ENCODE measurements around the gene GJE1. TPM values are rescaled to one million over a fixed set of nuclear protein-coding genes. Genes with fewer than 3 reads are reported as not detected.
"Not testable (repeated sequence)": the region's sequence is repeated elsewhere in the genome, so short reads cannot be mapped to it uniquely, and the experiment has no call there.

Gene GJE1, protein sequence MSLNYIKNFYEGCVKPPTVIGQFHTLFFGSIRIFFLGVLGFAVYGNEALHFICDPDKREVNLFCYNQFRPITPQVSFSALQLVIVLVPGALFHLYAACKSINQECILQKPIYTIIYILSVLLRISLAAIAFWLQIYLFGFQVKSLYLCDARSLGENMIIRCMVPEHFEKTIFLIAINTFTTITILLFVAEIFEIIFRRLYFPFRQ
- polyA plus RNA-seq (2012; ENCODE audit: insufficient read depth, insufficient read length), result not detected

DNA sequence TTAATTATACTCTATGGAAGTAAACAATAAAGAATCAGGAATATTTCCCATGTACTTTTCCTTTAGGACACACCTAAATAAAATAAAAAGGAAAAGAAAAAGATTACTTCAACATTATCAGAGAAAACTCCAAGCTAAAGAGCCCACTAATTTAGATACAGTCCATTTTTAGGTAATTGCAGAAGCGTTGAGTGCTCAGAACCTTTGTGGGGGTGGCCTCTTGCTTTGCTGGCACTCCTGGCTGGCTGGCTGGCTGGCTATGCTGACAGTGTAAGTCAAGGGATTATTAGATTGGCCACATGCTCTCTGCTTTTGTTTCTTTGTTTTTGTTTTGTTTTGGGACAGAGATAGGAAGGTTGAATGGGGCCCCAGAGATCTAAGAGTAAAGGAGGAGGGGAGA, at the start of gene GJE1:
GJE1 (plus strand) TSS at position 301 of the 400 bp plus-strand sequence. CDS start 234 bp downstream, outside the sequence.
- DNase-seq (ENCODE audit: low read depth, low spot score), result no peak
- no peak within 1 kb of the TSS for H3K4me3 ChIP-seq (ENCODE audit: low read length)

DNA sequence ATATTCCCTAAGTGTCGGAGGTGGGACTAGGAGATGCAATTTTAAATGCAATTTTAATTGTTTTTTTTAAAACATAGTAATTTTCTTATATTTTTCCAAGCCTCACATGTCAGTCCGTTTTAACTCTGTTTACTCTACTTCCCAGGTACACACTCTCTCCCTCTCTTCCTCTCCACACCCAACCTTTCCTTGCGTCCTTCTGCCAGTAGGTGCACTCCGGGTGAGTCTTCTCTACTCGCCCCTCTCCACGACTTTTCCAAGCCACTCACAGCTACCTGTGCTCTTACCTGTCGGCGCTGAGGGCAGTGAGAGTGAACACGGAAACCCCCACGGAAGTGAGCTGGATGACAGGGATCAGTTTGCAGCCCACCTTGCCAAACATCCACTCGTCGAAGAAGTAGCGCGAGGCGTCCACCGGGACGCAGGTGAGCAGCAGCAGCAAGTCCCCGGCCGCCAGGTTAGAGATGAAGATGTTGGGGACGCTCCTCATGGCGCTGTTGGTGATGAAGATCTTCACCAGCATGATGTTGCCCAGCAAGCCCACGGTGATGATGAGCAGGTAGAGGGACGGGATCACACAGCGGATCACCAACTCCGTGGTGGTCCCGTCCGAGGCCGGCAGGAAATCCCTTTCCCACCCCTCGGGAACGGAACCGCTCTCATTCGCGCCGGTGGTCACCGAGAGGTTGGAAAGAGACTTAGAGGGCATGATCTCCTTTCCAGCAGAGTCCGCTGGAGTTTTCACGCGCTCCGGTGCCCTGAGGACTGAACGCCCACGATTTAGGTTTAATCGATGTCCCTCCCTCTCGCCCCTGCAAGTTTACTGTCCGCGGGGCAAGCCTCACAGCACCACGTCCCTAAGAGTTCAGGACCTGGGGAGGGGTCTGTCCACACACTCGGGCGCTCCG, 44.5 kb upstream of the GJE1 start:
- no peak overlapping the region for H3K4me3 ChIP-seq (ENCODE audit: low read length)
- no peak for DNase-seq (ENCODE audit: low read depth, low spot score)

DNA sequence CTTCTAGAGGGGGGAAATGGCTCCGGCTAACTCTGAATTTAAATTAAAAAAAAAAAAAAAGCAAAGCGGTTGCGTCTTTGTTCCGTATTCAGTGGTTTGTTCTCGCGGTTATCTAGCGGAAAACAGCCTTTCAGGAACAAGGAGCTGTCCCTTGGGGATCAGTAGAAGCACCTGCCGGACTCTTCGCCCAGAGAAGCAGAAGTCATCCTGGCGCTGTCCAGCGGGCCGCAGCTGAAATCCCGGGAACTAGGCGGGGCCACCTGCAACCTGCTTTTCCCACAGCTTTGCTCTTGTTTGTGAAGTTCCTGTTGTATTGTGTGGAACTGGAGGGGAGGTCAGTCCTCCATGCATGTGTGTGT, 43.9 kb upstream of the GJE1 start:
- no peak overlapping the region for H3K4me3 ChIP-seq (ENCODE audit: low read length)
- DNase-seq (ENCODE audit: low read depth, low spot score), result no peak

DNA sequence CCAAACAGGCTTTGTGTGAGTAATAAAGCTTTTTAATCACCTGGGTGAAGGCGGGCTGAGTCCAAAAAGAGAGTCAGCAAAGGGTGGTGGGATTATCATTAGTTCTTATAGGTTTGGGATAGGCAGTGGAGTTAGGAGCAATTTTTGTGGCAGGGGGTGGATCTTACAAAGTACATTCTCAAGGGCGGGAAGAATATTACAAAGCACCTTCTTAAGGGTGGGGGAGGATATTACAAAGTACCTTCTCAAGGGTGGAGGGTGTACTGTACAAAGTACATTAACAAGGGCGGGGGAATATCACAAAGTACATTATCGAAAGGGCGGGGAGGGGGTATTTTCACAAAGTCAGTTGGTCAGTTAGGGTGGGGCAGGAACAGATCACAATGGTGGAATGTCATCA, 27.9 kb upstream of the GJE1 start:
- H3K4me3 ChIP-seq (ENCODE audit: low read length); DNase-seq (ENCODE audit: low read depth, low spot score): not testable (repeated sequence)

DNA sequence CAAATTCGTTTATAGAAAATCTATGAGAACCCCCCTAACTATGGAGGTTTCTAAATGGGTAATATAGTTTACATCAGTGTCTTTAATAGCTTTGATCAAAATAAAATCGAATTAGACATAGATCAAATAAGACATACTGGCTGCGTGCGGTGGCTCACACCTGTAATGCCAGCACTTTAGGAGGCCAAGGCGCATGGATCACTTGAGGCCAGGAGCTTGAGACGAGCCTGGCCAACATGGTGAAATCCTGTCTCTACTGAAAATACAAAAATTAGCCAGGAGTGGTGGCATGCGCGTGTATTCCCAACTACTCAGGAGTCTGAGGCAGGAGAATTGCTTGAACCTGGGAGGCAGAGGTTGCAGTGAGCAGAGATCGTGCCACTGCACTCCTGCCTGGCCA, 21.9 kb upstream of the GJE1 start:
- DNase-seq (ENCODE audit: low read depth, low spot score); H3K4me3 ChIP-seq (ENCODE audit: low read length): not testable (repeated sequence)

DNA sequence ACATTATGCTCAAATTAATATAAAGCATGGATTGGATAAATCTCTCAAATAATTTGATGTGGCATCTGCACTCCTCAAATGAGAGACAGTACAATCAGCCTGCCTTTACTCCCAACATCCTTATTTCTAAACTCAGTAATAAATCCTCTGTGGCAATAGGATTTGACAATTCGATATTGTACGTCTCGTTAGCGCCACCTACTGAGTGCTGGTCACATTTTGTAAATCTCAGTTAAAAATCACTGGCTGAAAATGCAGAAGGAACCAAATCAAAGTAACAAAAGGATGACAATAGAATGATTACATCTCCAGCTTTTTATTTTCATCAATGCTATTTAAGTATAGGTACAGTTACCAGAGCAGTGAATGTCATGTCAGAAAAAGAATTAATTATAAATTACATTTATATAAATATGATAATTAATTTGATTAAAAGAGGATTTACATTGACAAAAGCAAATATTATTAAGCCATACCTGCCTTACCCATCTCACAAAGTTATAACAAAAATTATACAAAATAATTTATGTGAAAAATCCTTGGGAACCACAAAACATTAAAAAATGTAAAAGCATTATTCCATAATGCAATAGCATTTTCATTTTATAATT, 20.2 kb upstream of the GJE1 start:
- peak; percentile 67 for DNase-seq (ENCODE audit: low read depth, low spot score)
- H3K4me3 ChIP-seq (ENCODE audit: low read length), result no peak overlapping the region

DNA sequence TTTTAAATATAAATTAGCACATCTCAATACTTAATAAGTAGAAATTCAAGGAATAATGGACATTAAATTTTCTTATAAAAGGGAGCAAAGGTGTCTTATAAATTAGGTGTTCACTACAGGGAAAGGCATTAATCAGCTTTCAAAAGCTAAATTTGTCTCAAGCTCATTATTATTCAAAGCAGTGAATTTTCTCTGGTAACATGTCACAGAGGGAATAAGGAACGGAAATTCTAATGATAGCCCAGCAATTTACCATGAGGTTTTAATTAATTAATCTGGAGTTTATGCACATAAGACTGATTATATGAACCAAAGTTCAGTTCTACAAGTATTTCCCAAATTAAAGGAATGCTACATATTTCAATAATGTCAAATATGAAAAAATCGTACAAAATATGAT, 15.4 kb upstream of the GJE1 start:
- H3K4me3 ChIP-seq (ENCODE audit: low read length), result no peak overlapping the region
- no peak for DNase-seq (ENCODE audit: low read depth, low spot score)

DNA sequence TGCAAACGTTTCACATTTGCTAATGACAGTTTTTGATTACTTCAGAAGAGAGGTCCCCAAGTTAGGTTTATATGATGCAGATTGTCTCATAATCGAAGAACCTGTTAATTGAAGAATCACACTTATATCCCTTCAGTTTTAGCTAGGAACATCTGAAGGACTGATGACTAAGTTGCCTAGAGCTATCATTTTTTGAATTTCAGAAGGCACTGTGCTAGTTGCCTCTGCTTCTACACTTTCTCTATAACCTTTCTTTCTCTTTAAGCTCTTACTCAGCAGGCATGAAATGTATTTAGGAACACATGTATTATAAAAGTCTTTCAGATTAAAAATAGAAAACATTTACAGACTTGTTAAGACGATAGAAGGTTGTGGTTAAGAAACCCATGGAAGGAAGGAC, 14.4 kb upstream of the GJE1 start:
- H3K4me3 ChIP-seq (ENCODE audit: low read length), result no peak overlapping the region
- no peak for DNase-seq (ENCODE audit: low read depth, low spot score)

DNA sequence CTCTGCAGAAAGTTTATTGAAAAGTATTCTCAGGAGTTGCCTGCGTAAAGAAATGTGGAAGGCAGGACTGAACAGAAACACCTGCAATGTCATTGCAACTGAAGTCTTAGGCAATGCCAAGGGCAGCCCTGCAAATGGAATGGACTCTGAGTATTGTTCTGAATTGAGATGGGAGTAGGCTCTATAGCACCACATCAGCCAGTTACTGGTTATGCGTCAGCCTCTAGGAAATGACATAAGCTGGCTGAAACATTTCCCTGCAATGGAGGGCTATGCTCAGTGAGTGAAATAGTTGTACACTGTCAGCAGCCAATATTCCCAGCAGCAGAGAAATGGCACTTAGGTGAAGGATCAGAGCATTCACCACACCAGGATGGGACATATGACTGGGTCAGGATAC, 13.8 kb upstream of the GJE1 start:
- no peak overlapping the region for H3K4me3 ChIP-seq (ENCODE audit: low read length)
- no peak for DNase-seq (ENCODE audit: low read depth, low spot score)

DNA sequence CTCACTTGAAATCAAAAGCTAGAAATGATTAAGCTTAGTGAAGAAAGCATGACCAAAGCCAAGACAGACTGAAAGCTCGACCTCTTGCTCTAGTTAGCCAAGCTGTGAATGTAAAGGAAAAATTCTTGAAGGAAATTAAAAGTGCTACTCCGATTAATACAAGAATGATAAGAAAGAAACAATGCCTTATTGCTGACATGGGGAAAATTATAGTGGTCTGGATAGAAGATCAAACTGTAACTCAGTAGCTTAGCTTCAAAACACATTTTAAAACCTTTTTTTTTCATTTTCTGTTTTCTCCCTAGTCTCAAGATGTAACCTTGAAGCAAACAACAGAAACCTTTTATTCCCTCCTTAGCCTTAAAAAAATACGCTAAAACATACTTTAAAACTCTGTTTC, 11.4 kb upstream of the GJE1 start:
- H3K4me3 ChIP-seq (ENCODE audit: low read length), result no peak overlapping the region
- DNase-seq (ENCODE audit: low read depth, low spot score), result no peak

DNA sequence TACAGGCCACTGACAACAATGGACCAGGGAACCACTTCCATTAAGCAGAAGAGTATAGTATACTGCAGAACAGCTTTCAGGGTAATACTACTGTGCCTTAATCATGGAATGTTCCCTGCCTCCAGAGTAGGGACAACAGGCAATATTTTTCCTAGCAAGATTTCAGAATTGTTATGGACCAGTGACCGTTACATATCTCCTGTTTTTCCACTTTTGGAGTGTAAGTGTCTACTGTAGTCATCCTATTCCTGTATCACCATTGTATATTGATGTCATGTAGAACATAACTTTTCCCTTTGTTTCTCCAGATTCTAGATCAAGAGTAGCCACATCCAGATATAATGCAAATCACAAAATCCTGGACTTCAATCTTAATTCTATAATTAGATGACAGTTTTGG, 1.9 kb upstream of the GJE1 start:
- H3K4me3 ChIP-seq (ENCODE audit: low read length), result no peak overlapping the region
- no peak for DNase-seq (ENCODE audit: low read depth, low spot score)

DNA sequence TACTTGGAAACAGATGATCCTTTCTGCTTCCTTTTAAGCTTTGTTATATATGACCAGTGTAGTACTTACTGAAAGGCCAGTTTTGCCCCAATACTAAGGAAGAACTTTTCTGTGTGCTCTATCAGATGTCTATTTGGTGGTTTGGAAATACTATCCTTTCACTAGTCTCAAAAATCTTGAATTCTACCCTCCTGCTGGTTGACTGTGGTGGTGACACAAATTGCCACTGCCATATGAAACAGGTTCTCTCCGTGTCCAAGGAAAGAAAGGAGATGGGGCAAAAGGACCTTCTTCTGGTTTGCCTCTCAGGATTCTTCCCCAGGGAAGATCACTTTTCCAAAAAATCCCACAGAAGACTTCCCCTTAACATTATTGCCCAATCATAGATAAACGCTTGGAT, 6.2 kb downstream of the GJE1 start:
- H3K4me3 ChIP-seq (ENCODE audit: low read length), result no peak overlapping the region
- no peak for DNase-seq (ENCODE audit: low read depth, low spot score)

DNA sequence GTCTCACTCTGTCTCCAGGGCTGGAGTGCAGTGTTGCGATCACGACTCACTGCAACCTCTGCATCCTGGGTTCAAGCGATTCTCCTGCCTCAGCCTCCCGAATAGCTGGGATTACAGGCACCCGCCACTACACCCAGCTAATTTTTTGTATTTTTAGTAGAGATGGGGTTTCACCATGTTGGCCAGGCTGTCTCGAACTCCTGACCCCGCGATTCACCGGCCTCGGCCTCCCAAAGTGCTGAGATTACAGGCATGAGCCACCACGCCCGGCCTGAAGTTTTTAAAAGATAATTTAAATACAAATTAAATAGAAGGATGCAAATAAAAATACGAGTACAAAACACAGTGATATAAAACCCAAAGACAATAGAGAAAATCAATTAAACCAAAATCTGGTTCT, 8.8 kb downstream of the GJE1 start:
- not testable (repeated sequence) for H3K4me3 ChIP-seq (ENCODE audit: low read length); DNase-seq (ENCODE audit: low read depth, low spot score)

DNA sequence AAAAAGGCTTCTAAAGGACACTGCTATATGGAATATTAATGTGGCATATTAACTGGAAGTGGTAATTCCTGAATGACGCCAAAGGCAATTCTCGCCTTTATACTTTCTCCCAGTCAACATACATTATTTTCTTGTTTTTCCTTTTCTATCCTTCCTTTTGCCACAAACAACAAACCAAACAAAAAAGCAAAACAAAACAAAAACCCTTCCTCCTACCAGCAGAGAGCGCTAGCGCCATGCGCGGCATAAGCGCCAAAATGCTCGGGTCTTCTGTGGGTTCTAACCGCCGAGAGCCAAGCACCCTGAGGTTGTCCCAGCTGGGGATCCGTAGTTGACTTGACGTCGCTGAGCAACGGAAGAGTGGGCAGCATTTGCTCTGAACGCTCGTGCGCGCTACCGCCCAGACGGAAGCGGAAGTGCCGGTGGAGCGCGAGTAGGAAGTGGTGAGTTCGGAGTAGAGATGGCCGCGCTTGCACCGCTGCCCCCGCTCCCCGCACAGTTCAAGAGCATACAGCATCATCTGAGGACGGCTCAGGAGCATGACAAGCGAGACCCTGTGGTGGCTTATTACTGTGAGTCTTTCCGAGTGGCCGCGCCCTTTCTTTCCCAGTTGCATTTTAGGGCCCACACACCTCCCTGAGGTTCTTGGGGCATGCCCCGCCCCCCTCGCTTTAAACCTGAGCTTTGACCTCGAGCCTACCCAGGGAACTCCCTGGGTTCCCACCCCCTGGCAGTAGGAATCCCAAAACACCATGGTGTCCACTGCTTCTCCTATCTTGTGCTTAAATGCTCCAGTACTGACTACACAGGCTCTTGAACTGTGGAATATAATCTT, 14.3 kb downstream of the GJE1 start, which contains the start of the genes NMBR and VTA1:
NMBR (minus strand) TSS at position 295 of the 835 bp plus-strand sequence. CDS start 58,464 bp downstream, outside the sequence.
VTA1 (plus strand) TSS at position 436 of the 835 bp plus-strand sequence; CDS start at position 461, 25 bp downstream.
- peak; percentile 98 for DNase-seq (ENCODE audit: low read depth, low spot score)

DNA sequence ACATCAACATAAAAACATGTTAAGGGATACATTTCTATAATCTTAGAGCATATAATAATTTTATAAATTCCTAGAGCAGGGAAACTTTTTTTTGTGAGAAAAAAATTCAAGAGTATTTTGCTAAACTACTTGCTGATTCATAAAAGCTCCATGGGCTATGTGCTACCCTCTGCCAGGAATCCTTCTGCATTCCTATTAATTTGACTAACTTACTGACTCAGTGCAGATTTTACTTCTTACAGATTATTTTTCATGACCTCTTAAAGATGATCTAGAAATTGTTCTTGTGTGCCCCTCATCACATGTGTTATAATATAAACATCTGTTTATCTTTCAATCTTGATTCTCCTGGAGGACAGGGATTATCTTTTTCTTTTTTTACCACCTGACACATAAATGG, 20.0 kb downstream of the GJE1 start:
- DNase-seq (ENCODE audit: low read depth, low spot score), result no peak
- H3K4me3 ChIP-seq (ENCODE audit: low read length), result no peak overlapping the region

More for the DNA sequence above, 14.3 kb downstream of the GJE1 start, which contains the start of the genes NMBR and VTA1:
- H3K4me3 ChIP-seq (ENCODE audit: low read length), result peak within 1 kb of the TSS; percentile 76

DNA sequence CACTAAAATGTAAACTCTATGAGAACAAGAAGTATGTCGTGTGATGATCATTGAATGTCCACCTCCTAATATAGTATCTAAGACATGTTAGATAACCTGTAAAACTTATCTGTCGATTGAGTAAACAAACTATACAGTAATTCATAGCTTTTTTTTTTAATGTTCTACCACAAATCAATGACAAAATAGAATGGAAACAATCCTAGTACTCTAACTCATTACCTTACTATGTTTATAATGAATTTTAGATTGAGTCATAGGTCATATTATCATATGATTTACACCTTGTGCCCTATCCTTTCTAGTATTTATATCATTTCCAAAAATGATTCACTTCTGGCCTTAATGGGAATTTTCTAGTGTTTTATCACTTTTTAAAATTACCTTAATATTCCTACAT, 20.5 kb downstream of the GJE1 start:
- no peak for DNase-seq (ENCODE audit: low read depth, low spot score)
- H3K4me3 ChIP-seq (ENCODE audit: low read length), result no peak overlapping the region

DNA sequence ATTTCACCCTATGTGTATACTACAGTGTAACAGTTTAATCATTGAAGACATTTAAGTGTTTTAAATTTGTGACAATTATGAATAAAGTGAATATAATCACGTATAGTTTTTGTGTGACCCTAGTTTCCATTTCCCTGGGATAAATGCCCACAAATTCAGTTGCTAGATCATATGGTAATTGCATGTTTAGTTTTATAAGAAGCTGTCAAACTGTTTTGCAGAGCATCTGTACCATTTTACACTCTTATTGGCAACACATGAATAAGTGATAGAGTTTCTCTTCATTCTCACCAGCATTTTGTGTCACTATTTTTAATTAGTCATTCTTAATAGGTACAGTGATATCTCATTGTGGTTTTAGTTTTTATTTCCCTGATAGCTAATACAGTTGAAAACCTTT, 21.6 kb downstream of the GJE1 start:
- no peak for DNase-seq (ENCODE audit: low read depth, low spot score)
- H3K4me3 ChIP-seq (ENCODE audit: low read length), result no peak overlapping the region

DNA sequence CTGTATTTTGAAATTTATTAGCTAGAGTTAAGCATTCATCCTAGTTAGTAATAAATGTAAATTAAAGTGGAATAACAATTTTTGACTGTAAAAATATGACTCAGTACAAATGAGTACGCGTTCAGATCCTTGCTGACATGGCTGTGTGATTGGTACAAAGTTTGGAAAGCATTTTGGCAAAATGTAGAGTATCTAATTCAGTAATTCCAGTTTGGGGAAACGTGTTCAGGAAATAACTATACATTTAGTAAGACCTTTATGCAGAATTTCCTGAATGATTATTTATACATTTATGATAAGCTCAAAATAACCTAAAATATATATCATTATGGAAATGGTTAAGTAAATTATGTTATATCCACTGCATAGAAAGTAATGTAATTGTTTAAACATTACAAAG, 22.4 kb downstream of the GJE1 start:
- H3K4me3 ChIP-seq (ENCODE audit: low read length), result no peak overlapping the region
- DNase-seq (ENCODE audit: low read depth, low spot score), result no peak

Data from Jurkat, Clone E6-1 (cell line).